B cell (primary cell): ENCODE measurements around the gene CNTN4. TPM values are rescaled to one million over a fixed set of nuclear protein-coding genes. Genes with fewer than 3 reads are reported as not detected.

Source experiments
- ATAC-seq: fragments of 200-7000 bp; cut with Tn5 transposase; one replicate; pipeline ENCODE4 v1.10.0; 2021; ENCODE audit warnings: low read depth, mild to moderate bottlenecking, moderate number of reproducible peaks, moderate library complexity
- CTCF ChIA-PET: fragments of 350-600 bp; sonication (Branson Sonifier 250); formaldehyde crosslinking; loops from one replicate; lab custom pipeline; 2021; ENCODE audit warnings: antibody characterized with exemption, inconsistent platforms; lab: Charles Lee
- POLR2A ChIA-PET: fragments of 350-600 bp; sonication (Branson Sonifier 250); formaldehyde crosslinking; loops from one replicate; lab custom pipeline; 2021; ENCODE audit warnings: antibody characterized with exemption; lab: Charles Lee
- DNase-seq: peaks from one replicate; pipeline ENCODE4 v3.0.0; 2013
- H2AFZ ChIP-seq: 2 replicates; pipeline ENCODE4 v1.6.1; 2012; ENCODE audit warnings: mild to moderate bottlenecking, low read depth, low read length; ENCODE audit not compliant: insufficient read depth, poor library complexity, severe bottlenecking
- H3K27ac ChIP-seq, 2 donors: 1 replicate in 1 of 2; 2 replicates in 1 of 2; pipeline ENCODE4 v1.5.1; 2012 to 2013; ENCODE audit warnings: low read length in 2 of 2, mild to moderate bottlenecking in 2 of 2, moderate library complexity in 1 of 2
- H3K27me3 ChIP-seq, 4 experiments: fragments of 200-600 bp in 1 of 4; sonication (generic) in 1 of 4; replicated peaks in 1 of 4; 1 replicate in 2 of 4; 2 replicates in 2 of 4; pipeline versions ENCODE4 v1.6.1 to v1.7.0; 2013 to 2016; ENCODE audit warnings: low read length in 3 of 4, mild to moderate bottlenecking in 2 of 4, mixed read lengths in 1 of 4, moderate library complexity in 1 of 4; ENCODE audit not compliant: insufficient read depth in 4 of 4, control insufficient read depth in 3 of 4; ENCODE audit errors: control extremely low read depth in 1 of 4
- H3K36me3 ChIP-seq, 2 experiments: replicated peaks in 1 of 2; 1 replicate in 1 of 2; 2 replicates in 1 of 2; pipeline versions ENCODE4 v1.6.1 to v1.7.1; 2013; ENCODE audit warnings: low read length in 1 of 2; ENCODE audit not compliant: insufficient read depth in 2 of 2, control insufficient read depth in 1 of 2; ENCODE audit errors: control extremely low read depth in 1 of 2, extremely low read depth in 1 of 2
- H3K4me1 ChIP-seq, 2 donors: fragments of 200-600 bp in 1 of 2; sonication (generic) in 1 of 2; 1 replicate in 1 of 2; 2 replicates in 1 of 2; pipeline versions ENCODE4 v1.5.1 to v1.6.1; 2013 to 2017; ENCODE audit warnings: low read length in 2 of 2; ENCODE audit not compliant: control insufficient read depth in 2 of 2, insufficient read depth in 2 of 2
- H3K4me2 ChIP-seq: replicated peaks from 2 replicates; pipeline ENCODE3; 2012; ENCODE audit warnings: mild to moderate bottlenecking, low read depth, low read length; ENCODE audit not compliant: poor library complexity, severe bottlenecking
- H3K4me3 ChIP-seq, 5 experiments: fragments of 200-600 bp in 1 of 5; sonication (generic) in 1 of 5; 1 replicate in 3 of 5; 2 replicates in 2 of 5; pipeline versions ENCODE4 v1.5.1 to v1.7.0; 2011 to 2016; ENCODE audit warnings: low read length in 4 of 5, mild to moderate bottlenecking in 4 of 5, low read depth in 2 of 5, control low read depth in 1 of 5, moderate library complexity in 1 of 5; ENCODE audit not compliant: insufficient read depth in 1 of 5; ENCODE audit errors: control extremely low read depth in 1 of 5, extremely low read depth in 1 of 5
- H3K79me2 ChIP-seq: fragments of 200-600 bp; sonication (generic); one replicate; pipeline ENCODE4 v1.6.0; 2016; ENCODE audit warnings: low read length; ENCODE audit not compliant: control insufficient read depth, insufficient read depth
- H3K9ac ChIP-seq: fragments of 200-600 bp; sonication (generic); 2 replicates; pipeline ENCODE4 v1.6.1; 2017; ENCODE audit warnings: mild to moderate bottlenecking, low read length, moderate library complexity
- H3K9me3 ChIP-seq, 3 donors: one replicate each; pipeline versions ENCODE4 v1.6.1 to v1.7.1; 2013; ENCODE audit warnings: low read length in 2 of 3; ENCODE audit not compliant: control insufficient read depth in 2 of 3, insufficient read depth in 1 of 3; ENCODE audit errors: control extremely low read depth in 1 of 3
- H4K20me1 ChIP-seq: 2 replicates; pipeline ENCODE4 v1.6.0; 2012; ENCODE audit warnings: mild to moderate bottlenecking, low read length; ENCODE audit not compliant: insufficient read depth, control insufficient read depth, poor library complexity, severe bottlenecking
- H3K27ac Mint-ChIP-seq: one replicate; pipeline ENCODE4 v1.8.0; 2021; ENCODE audit warnings: mixed read lengths
- H3K27me3 Mint-ChIP-seq: one replicate; pipeline ENCODE4 v1.8.0; 2021; ENCODE audit warnings: mixed read lengths
- H3K4me1 Mint-ChIP-seq: one replicate; pipeline ENCODE4 v1.8.0; 2021; ENCODE audit warnings: mixed read lengths
- H3K4me3 Mint-ChIP-seq: one replicate; pipeline ENCODE4 v1.8.0; 2021; ENCODE audit warnings: mixed read lengths
- H3K9me3 Mint-ChIP-seq: one replicate; pipeline ENCODE4 v1.8.0; 2022; ENCODE audit warnings: mixed read lengths; ENCODE audit not compliant: insufficient read depth
- EZH2 ChIP-seq: IDR thresholded peaks from 2 replicates; pipeline ENCODE4 v1.6.1; 2012; ENCODE audit warnings: borderline replicate concordance, low read depth, mild to moderate bottlenecking, moderate library complexity, low read length; ENCODE audit not compliant: insufficient read depth, poor library complexity, severe bottlenecking
- WGBS: methylation state at CpG from one replicate; pipeline ENCODE4 v1.1.5; 2013; ENCODE audit warnings: missing lambda C conversion rate; ENCODE audit not compliant: insufficient coverage; 5-methylcytosine and 5-hydroxymethylcytosine counted together
- intact Hi-C: fragments of 100-400 bp; cut with micrococcal nuclease; formaldehyde crosslinking; loops from one replicate; pipeline ENCODE4 v1.10.0; 2022
- polyA plus RNA-seq: library from polyadenylated mRNA; depleted of rRNA; stranded (reverse); fragments of >200 nt; gene quantifications from 2 replicates; pipeline ENCODE4 v1.2.3, GENCODE V29; 2012
- total RNA-seq, 2 donors: library from RNA; stranded (reverse); fragments of 120-200 nt in 1 of 2; gene quantifications; 1 replicate in 1 of 2; 2 replicates in 1 of 2; pipeline versions ENCODE4 v1.2.3 to v1.2.4, GENCODE V29; 2013 to 2022
- TF ChIP-seq, protein P1 (sequence below): fragments of 200-600 bp; IDR thresholded peaks from one replicate; pipeline ENCODE4 v1.8.0; 2022; ENCODE audit warnings: antibody characterized with exemption, mild to moderate bottlenecking

Gene CNTN4
- total and polyA plus RNA-seq, 2 donors (not counting 1 experiment from before 2014, with no cell fraction given), result 0.05 TPM; not detected in 1

DNA sequence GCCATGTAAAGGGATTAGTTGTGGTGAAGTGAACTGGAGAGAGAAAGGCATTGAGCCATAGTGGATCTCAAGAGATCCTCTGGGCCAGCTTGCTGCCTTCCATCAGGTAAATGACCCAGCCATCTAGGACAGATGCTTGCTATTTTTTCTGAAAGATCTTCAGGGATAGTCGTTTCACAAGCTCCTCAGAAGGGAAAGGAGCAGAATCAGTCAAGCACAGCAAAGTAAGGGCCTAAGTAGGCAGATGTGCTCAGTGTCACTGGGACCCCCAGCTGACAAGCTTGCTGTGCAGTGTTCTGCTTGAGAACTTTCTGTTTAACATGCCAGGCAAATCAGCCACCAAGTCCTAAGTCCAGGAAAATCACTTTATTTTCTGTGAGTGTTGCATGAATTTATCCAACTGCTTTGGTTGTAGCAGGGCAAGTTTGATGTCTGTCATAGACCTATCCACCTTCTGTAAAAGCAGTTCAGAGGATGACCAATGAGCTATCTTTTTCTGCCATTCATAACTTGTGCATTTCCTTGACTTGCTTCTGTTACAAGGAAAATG, 691.7 kb downstream of the CNTN4 start:
- H3K79me2 ChIP-seq, result no peaks in the 10 kb centered on the region
- H3K9me3 ChIP-seq, result no peaks in the 10 kb centered on the region
- peaks cover 2% of the 10 kb centered on the region for H3K27me3 Mint-ChIP-seq
- H3K27ac ChIP-seq, result no peak overlapping the region
- H3K9me3 Mint-ChIP-seq, result no peaks in the 10 kb centered on the region
- H3K4me3 Mint-ChIP-seq, result no peak overlapping the region
- ChIA-PET POLR2A (no interaction called here), CTCF (no interaction called here)
- no peaks in the 10 kb centered on the region for H3K4me1 ChIP-seq
- H3K27me3 ChIP-seq, result no peaks in the 10 kb centered on the region
- WGBS, result 62% methylated on average over 1 of the region's 1 CpG
- no peak overlapping the region for H3K27ac Mint-ChIP-seq
- no peaks in the 10 kb centered on the region for H4K20me1 ChIP-seq
- DNase-seq, result no peak
- TF ChIP-seq, protein P1, sequence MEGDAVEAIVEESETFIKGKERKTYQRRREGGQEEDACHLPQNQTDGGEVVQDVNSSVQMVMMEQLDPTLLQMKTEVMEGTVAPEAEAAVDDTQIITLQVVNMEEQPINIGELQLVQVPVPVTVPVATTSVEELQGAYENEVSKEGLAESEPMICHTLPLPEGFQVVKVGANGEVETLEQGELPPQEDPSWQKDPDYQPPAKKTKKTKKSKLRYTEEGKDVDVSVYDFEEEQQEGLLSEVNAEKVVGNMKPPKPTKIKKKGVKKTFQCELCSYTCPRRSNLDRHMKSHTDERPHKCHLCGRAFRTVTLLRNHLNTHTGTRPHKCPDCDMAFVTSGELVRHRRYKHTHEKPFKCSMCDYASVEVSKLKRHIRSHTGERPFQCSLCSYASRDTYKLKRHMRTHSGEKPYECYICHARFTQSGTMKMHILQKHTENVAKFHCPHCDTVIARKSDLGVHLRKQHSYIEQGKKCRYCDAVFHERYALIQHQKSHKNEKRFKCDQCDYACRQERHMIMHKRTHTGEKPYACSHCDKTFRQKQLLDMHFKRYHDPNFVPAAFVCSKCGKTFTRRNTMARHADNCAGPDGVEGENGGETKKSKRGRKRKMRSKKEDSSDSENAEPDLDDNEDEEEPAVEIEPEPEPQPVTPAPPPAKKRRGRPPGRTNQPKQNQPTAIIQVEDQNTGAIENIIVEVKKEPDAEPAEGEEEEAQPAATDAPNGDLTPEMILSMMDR, result no peak
- no peak for TF ChIP-seq EZH2
- no peak overlapping the region for H2AFZ ChIP-seq
- intact Hi-C loops, result no loop called here
- H3K36me3 ChIP-seq, result no peaks in the 10 kb centered on the region
- H3K4me3 ChIP-seq, result no peak overlapping the region
- no peak for ATAC-seq
- H3K9ac ChIP-seq, result no peak overlapping the region
- H3K4me1 Mint-ChIP-seq, result no peaks in the 10 kb centered on the region
- H3K4me2 ChIP-seq, result no peak overlapping the region

DNA sequence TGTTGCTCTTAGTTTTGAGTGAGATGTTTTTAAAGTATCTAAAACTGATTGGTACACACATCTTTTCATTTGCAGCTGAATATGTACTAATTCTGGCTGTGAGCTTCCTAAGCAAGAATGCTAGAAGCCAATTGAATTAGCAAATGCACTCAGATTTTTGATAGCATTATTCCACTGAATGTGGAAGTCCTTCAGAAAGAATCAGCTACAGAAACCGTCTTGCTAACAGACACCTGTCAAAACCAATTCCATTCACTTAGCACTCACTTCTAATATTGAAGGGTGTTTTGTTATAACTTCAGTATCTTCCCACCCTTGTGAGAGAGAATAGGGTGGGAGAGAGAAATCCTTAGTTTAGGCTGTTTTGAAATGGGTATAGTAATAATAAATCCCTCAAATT, 693.8 kb downstream of the CNTN4 start:
- intact Hi-C loops, result no loop called here
- peaks cover 2% of the 10 kb centered on the region for H3K27me3 Mint-ChIP-seq
- ChIA-PET POLR2A (no interaction called here), CTCF (no interaction called here)
- no peaks in the 10 kb centered on the region for H3K4me1 Mint-ChIP-seq
- ATAC-seq, result no peak
- Histone ChIP-seq H3K27me3 (no peaks in the 10 kb centered on the region), H3K9ac (no peak overlapping the region), H3K4me3 (no peak overlapping the region), H4K20me1 (no peaks in the 10 kb centered on the region), H3K79me2 (no peaks in the 10 kb centered on the region), H3K36me3 (no peaks in the 10 kb centered on the region), H3K4me2 (no peak overlapping the region), H2AFZ (no peak overlapping the region), H3K4me1 (no peaks in the 10 kb centered on the region), H3K9me3 (peaks cover 0 to 3% (median 0%) of the 10 kb centered on the region in 3 donors), H3K27ac (no peak overlapping the region)
- H3K9me3 Mint-ChIP-seq, result no peaks in the 10 kb centered on the region
- no peak overlapping the region for H3K27ac Mint-ChIP-seq
- no peak for TF ChIP-seq EZH2
- TF ChIP-seq, protein P1, result no peak
- no peak overlapping the region for H3K4me3 Mint-ChIP-seq
- WGBS, result no CpG with 5 or more reads among the region's 1 CpG
- DNase-seq, result no peak
